Panc1 (cell line): ENCODE measurements around the gene PPP2R2B. TPM values are rescaled to one million over a fixed set of nuclear protein-coding genes. Genes with fewer than 3 reads are reported as not detected.

Experiments used
- ATAC-seq: fragments of 200-7000 bp; cut with Tn5 transposase; 2 replicates; pipeline ENCODE4 v1.9.1; 2020; ENCODE audit warnings: mild to moderate bottlenecking, moderate library complexity
- BruUV-seq: library from RNA; stranded (reverse); fragments of 400-500 nt; replicated peaks from 2 replicates; lab custom pipeline; 2021; lab: Mats Ljungman, UMichigan
- CTCF ChIA-PET: fragments of 300-600 bp; sonication (Branson Sonifier 250); formaldehyde crosslinking; loops from one replicate; lab custom pipeline; 2022; ENCODE audit warnings: antibody characterized with exemption; lab: Charles Lee
- POLR2A ChIA-PET: fragments of 300-600 bp; sonication (Branson Sonifier 250); formaldehyde crosslinking; loops from one replicate; lab custom pipeline; 2022; ENCODE audit warnings: antibody characterized with exemption; lab: Charles Lee
- DNase-seq: peaks from one replicate; pipeline ENCODE4 v3.0.0-alpha.2; 2010; ENCODE audit warnings: low read depth, low spot score
- H3K27ac ChIP-seq: 2 replicates; pipeline ENCODE4 v1.5.1; 2011; ENCODE audit warnings: mild to moderate bottlenecking, low read length, inconsistent platforms
- H3K27me3 ChIP-seq: fragments of 200-500 bp; sonication (Bioruptor generic); 2 replicates; pipeline ENCODE4 v1.6.0; 2014; ENCODE audit warnings: low read length, inconsistent platforms; ENCODE audit not compliant: control insufficient read depth, insufficient read depth
- H3K36me3 ChIP-seq: fragments of 200-500 bp; sonication (Bioruptor generic); 2 replicates; pipeline ENCODE4 v1.5.1; 2014; ENCODE audit warnings: inconsistent platforms, mild to moderate bottlenecking, low read length, moderate library complexity; ENCODE audit not compliant: control insufficient read depth, insufficient read depth
- H3K4me1 ChIP-seq: 2 replicates; pipeline ENCODE4 v1.5.1; 2011; ENCODE audit warnings: inconsistent platforms, mild to moderate bottlenecking, low read length, moderate library complexity; ENCODE audit not compliant: control insufficient read depth, insufficient read depth
- H3K4me3 ChIP-seq, 2 experiments: 2 replicates each; pipeline ENCODE4 v1.5.1; 2011 to 2012; ENCODE audit warnings: low read depth in 2 of 2, low read length in 2 of 2, mild to moderate bottlenecking in 2 of 2, inconsistent platforms in 1 of 2, moderate library complexity in 1 of 2
- H3K9me3 ChIP-seq: fragments of 200-500 bp; sonication (Bioruptor generic); 2 replicates; pipeline ENCODE4 v1.5.1; 2014; ENCODE audit warnings: low read depth, mild to moderate bottlenecking, inconsistent platforms, low read length, moderate library complexity; ENCODE audit not compliant: control insufficient read depth, insufficient read depth
- POLR2AphosphoS5 ChIP-seq: IDR thresholded peaks from 2 replicates; pipeline ENCODE4 v1.6.1; 2012; ENCODE audit warnings: mild to moderate bottlenecking, low read depth, low read length, moderate library complexity
- SIN3A ChIP-seq: IDR thresholded peaks from 2 replicates; pipeline ENCODE4 v1.6.1; 2012; ENCODE audit warnings: low read depth, mild to moderate bottlenecking, low read length, moderate library complexity, borderline replicate concordance; ENCODE audit not compliant: insufficient read depth
- TCF7L2 ChIP-seq: IDR thresholded peaks from 2 replicates; pipeline ENCODE4 v1.6.1; 2011; ENCODE audit warnings: mild to moderate bottlenecking, low read depth, low read length, inconsistent platforms
- in situ Hi-C: cut with HindIII; loops from 2 replicates; pipeline ENCODE4 v1.10.0; 2016; ENCODE audit warnings: low sequenced_read_pairs, low pct_unique_long_range_greater_than_20kb
- intact Hi-C: fragments of 100-400 bp; cut with micrococcal nuclease; formaldehyde crosslinking; loops from one replicate; pipeline ENCODE4 v1.10.0; 2022; ENCODE audit not compliant: unreplicated experiment
- total RNA-seq: library from RNA; stranded (reverse); gene quantifications from one replicate; pipeline ENCODE4 v1.2.1, GENCODE V29; 2021; ENCODE audit not compliant: unreplicated experiment
- TF ChIP-seq, protein P1 (sequence below), 2 experiments: IDR thresholded peaks; 2 replicates each; pipeline ENCODE4 v1.6.1; 2011 to 2012; ENCODE audit warnings: low read depth in 2 of 2, control low read depth in 1 of 2, low read length in 1 of 2, mild to moderate bottlenecking in 1 of 2, moderate library complexity in 1 of 2; ENCODE audit not compliant: insufficient read depth in 1 of 2
- TF ChIP-seq, protein P2 (sequence below): fragments of 450-650 bp; IDR thresholded peaks from 2 replicates; pipeline ENCODE4 v1.5.1; 2017; ENCODE audit warnings: mild to moderate bottlenecking

PPP2R2B gene
- total RNA-seq, 1 experiment from 2014 or later = 8.8 TPM

DNA sequence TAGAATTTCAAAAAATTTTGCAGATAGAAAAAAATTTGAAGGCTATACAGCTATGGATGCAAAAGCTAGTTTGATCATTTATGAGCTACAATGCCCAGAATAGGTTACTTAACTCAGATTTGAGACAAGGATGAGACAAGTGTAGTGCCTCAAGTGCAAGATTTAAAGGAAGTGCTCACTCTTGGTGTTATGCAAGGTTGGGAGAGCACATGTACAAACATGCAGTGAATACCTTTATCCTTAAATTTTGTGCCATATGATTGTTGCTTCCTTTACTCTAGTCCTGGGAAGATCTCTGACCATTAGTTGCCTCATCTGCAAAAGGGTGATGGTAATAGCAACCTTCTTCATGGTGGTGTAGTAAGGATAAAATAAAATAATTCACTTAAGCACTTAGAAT is 31.7 kb upstream of the PPP2R2B start:
- intact Hi-C loops = no loop called here
- no TSS peak for BruUV-seq
- no peaks in the 10 kb centered on the region for H3K27me3 ChIP-seq
- H3K9me3 ChIP-seq = no peaks in the 10 kb centered on the region
- no peaks in the 10 kb centered on the region for H3K36me3 ChIP-seq
- no peak overlapping the region for H3K27ac ChIP-seq
- ATAC-seq (no peak), DNase-seq (no peak)
- in situ Hi-C loops = no loop called here
- CTCF ChIA-PET = no interaction called here
- POLR2A ChIA-PET = no interaction called here
- H3K4me3 ChIP-seq = no peak overlapping the region
- no peak for TF ChIP-seq TCF7L2
- no peak for TF ChIP-seq SIN3A
- TF ChIP-seq, protein P1, sequence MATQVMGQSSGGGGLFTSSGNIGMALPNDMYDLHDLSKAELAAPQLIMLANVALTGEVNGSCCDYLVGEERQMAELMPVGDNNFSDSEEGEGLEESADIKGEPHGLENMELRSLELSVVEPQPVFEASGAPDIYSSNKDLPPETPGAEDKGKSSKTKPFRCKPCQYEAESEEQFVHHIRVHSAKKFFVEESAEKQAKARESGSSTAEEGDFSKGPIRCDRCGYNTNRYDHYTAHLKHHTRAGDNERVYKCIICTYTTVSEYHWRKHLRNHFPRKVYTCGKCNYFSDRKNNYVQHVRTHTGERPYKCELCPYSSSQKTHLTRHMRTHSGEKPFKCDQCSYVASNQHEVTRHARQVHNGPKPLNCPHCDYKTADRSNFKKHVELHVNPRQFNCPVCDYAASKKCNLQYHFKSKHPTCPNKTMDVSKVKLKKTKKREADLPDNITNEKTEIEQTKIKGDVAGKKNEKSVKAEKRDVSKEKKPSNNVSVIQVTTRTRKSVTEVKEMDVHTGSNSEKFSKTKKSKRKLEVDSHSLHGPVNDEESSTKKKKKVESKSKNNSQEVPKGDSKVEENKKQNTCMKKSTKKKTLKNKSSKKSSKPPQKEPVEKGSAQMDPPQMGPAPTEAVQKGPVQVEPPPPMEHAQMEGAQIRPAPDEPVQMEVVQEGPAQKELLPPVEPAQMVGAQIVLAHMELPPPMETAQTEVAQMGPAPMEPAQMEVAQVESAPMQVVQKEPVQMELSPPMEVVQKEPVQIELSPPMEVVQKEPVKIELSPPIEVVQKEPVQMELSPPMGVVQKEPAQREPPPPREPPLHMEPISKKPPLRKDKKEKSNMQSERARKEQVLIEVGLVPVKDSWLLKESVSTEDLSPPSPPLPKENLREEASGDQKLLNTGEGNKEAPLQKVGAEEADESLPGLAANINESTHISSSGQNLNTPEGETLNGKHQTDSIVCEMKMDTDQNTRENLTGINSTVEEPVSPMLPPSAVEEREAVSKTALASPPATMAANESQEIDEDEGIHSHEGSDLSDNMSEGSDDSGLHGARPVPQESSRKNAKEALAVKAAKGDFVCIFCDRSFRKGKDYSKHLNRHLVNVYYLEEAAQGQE (IDR thresholded peaks at IDR 0.05; ENCODE audit: insufficient read depth in 1 of 2, low read depth in 2 of 2, low read length in 1 of 2) = no peak
- no peak for TF ChIP-seq POLR2AphosphoS5
- TF ChIP-seq, protein P2, sequence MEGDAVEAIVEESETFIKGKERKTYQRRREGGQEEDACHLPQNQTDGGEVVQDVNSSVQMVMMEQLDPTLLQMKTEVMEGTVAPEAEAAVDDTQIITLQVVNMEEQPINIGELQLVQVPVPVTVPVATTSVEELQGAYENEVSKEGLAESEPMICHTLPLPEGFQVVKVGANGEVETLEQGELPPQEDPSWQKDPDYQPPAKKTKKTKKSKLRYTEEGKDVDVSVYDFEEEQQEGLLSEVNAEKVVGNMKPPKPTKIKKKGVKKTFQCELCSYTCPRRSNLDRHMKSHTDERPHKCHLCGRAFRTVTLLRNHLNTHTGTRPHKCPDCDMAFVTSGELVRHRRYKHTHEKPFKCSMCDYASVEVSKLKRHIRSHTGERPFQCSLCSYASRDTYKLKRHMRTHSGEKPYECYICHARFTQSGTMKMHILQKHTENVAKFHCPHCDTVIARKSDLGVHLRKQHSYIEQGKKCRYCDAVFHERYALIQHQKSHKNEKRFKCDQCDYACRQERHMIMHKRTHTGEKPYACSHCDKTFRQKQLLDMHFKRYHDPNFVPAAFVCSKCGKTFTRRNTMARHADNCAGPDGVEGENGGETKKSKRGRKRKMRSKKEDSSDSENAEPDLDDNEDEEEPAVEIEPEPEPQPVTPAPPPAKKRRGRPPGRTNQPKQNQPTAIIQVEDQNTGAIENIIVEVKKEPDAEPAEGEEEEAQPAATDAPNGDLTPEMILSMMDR = no peak
- no peaks in the 10 kb centered on the region for H3K4me1 ChIP-seq

DNA sequence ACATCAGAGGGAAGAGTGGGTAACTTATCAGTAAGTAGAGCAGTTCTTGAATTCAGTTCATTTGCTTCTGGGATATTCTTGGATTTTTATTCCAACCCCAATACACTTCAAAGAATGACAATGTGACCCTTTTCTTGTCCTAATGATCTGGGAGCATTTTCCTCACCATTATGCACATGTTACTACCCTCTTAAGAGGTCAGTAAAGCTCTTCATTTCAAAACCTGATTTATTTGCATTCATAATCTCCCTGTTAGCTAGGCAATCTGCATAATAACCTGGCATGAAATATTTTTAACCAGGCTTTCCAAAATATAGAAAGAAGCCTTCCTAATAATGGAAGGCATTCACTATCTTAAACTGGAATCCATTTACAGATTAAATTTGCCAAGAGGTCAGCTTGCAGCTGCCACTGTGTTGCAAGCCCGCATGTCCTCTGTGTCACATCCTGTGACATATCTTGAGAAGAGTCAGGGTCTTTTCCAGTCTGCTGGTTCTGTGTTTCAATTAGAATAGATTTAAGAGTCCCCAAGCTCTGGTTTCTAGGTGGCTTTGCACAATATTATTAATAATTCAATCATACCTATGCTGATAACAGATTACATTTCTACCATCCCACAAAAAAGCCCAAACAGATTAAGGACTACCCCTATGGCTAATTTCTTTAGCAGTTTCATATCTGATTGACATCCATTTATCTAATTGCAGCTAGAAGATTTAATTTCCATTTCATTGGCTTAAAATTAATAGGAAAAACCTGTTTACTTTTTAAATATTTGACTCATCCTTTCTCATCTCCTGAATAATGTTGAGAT is 30.9 kb upstream of the PPP2R2B start:
- in situ Hi-C loops = no loop called here
- POLR2A ChIA-PET = no interaction called here
- H3K36me3 ChIP-seq = no peaks in the 10 kb centered on the region
- CTCF ChIA-PET = interaction anchor here (0.7 kb wide), 1 partner anchor 17 kb away, joined by 3 read pairs; no protein-coding TSS in a partner anchor
- H3K27ac ChIP-seq = no peak overlapping the region
- TF ChIP-seq POLR2AphosphoS5 = no peak
- TF ChIP-seq TCF7L2 = no peak
- TF ChIP-seq SIN3A = no peak
- TF ChIP-seq, protein P2 = no peak
- TF ChIP-seq, protein P1 (IDR thresholded peaks at IDR 0.05; ENCODE audit: insufficient read depth in 1 of 2, low read depth in 2 of 2, low read length in 1 of 2) = no peak
- H3K4me3 ChIP-seq = no peak overlapping the region
- no peak for ATAC-seq
- no peaks in the 10 kb centered on the region for H3K27me3 ChIP-seq
- no peaks in the 10 kb centered on the region for H3K9me3 ChIP-seq
- DNase-seq = no peak
- BruUV-seq = no TSS peak
- no peaks in the 10 kb centered on the region for H3K4me1 ChIP-seq
- intact Hi-C loops = no loop called here
